GM12878 (cell line): ENCODE data around the gene TOR1B. TPM values are rescaled to one million over a fixed set of nuclear protein-coding genes. Genes with fewer than 3 reads are reported as not detected.

ENCODE experiments used
- ATAC-seq: fragments of 200-7000 bp; cut with Tn5 transposase; 3 replicates; pipeline ENCODE4 v1.9.1; 2020; ENCODE audit warnings: mild to moderate bottlenecking, moderate library complexity
- BruUV-seq: library from RNA; stranded (reverse); fragments of 400-500 nt; replicated peaks from 2 replicates; lab custom pipeline; 2021; lab: Mats Ljungman, UMichigan
- CTCF ChIA-PET: fragments of 300-600 bp; sonication (Branson Sonifier 250); formaldehyde crosslinking; extraction: SDS; loops from one replicate; lab custom pipeline; 2021; ENCODE audit warnings: inconsistent platforms; lab: Yijun Ruan, JAX
- POLR2A ChIA-PET: fragments of 350-600 bp; formaldehyde crosslinking; extraction: SDS; loops from one replicate; lab custom pipeline; 2021; ENCODE audit warnings: inconsistent platforms; lab: Charles Lee
- RAD21 ChIA-PET: fragments of 300-600 bp; sonication (Branson Sonifier 250); formaldehyde crosslinking; loops from one replicate; lab custom pipeline; 2023; ENCODE audit warnings: antibody characterized with exemption; ENCODE audit not compliant: unreplicated experiment; lab: Charles Lee
- SMC1A ChIA-PET: fragments of 300-600 bp; sonication (Branson Sonifier 250); formaldehyde crosslinking; loops from one replicate; lab custom pipeline; 2023; ENCODE audit not compliant: unreplicated experiment, uncharacterized antibody; lab: Charles Lee
- DNase-seq: peaks from one replicate; pipeline ENCODE4 v3.0.0-alpha.2; 2011; ENCODE audit warnings: low read depth, low spot score
- FAIRE-seq: peaks from 3 replicates; lab custom pipeline; 2011; peaks lifted over from hg19 to GRCh38; lab: Jason Lieb, UNC
- H2AFZ ChIP-seq: 2 replicates; pipeline ENCODE4 v1.6.0; 2011; ENCODE audit warnings: low read depth, low read length, control low read depth; ENCODE audit not compliant: control insufficient read depth
- H3K27ac ChIP-seq: 2 replicates; pipeline ENCODE4 v1.5.1; 2011; ENCODE audit warnings: control low read depth; ENCODE audit not compliant: control insufficient read depth, insufficient read depth
- H3K27me3 ChIP-seq, 2 experiments: replicated peaks in 1 of 2; 2 replicates each; pipeline versions ENCODE4 v1.6.0 to v1.6.1; 2011; ENCODE audit warnings: low read length in 1 of 2; ENCODE audit not compliant: control insufficient read depth in 2 of 2, insufficient read depth in 2 of 2
- H3K36me3 ChIP-seq, 2 experiments: 2 replicates each; pipeline ENCODE4 v1.5.1; 2011; ENCODE audit warnings: low read length in 1 of 2; ENCODE audit not compliant: control insufficient read depth in 2 of 2, insufficient read depth in 2 of 2
- H3K4me1 ChIP-seq: 2 replicates; pipeline ENCODE4 v1.6.1; 2011; ENCODE audit warnings: mild to moderate bottlenecking, low read length, moderate library complexity, mixed read lengths; ENCODE audit not compliant: control insufficient read depth, insufficient read depth
- H3K4me2 ChIP-seq: 2 replicates; pipeline ENCODE4 v1.6.0; 2011; ENCODE audit warnings: control low read depth; ENCODE audit not compliant: control insufficient read depth, insufficient read depth
- H3K4me3 ChIP-seq: fragments of 200-600 bp; sonication (generic); 2 replicates; pipeline ENCODE4 v1.5.1; 2016
- H3K79me2 ChIP-seq: 2 replicates; pipeline ENCODE4 v1.6.0; 2011; ENCODE audit warnings: low read length; ENCODE audit not compliant: control insufficient read depth, insufficient read depth
- H3K9ac ChIP-seq: 2 replicates; pipeline ENCODE4 v1.8.0; 2011; ENCODE audit warnings: low read length, control low read depth, mixed read lengths; ENCODE audit not compliant: control insufficient read depth, insufficient read depth
- H3K9me3 ChIP-seq: replicated peaks from 3 replicates; pipeline ENCODE4 v1.5.1; 2011; ENCODE audit warnings: mild to moderate bottlenecking, low read length; ENCODE audit not compliant: control insufficient read depth, insufficient read depth
- H4K20me1 ChIP-seq: 2 replicates; pipeline ENCODE4 v1.6.0; 2011; ENCODE audit not compliant: control insufficient read depth, insufficient read depth
- CBX3 ChIP-seq: fragments of 200-600 bp; sonication (generic); IDR thresholded peaks from 2 replicates; pipeline ENCODE4 v1.6.1; 2016; ENCODE audit warnings: low read depth, borderline replicate concordance
- GABPA ChIP-seq: IDR thresholded peaks from 2 replicates; pipeline ENCODE4 v1.6.1; 2014; ENCODE audit warnings: antibody characterized with exemption, low read depth, mild to moderate bottlenecking, inconsistent platforms
- MEF2B ChIP-seq: fragments of 450-650 bp; IDR thresholded peaks from 2 replicates; pipeline ENCODE4 v1.6.1; 2018; ENCODE audit warnings: mild to moderate bottlenecking, moderate library complexity; ENCODE audit not compliant: partially characterized antibody, poor library complexity, severe bottlenecking
- NFYA ChIP-seq: IDR thresholded peaks from 2 replicates; pipeline ENCODE4 v1.6.1; 2011; ENCODE audit warnings: low read depth, mild to moderate bottlenecking, low read length, improper control_type of control experiment, borderline replicate concordance
- NR2C2 ChIP-seq: IDR thresholded peaks from 2 replicates; pipeline ENCODE4 v1.6.1; 2011; ENCODE audit warnings: borderline replicate concordance, low read depth; ENCODE audit not compliant: control insufficient read depth, insufficient read length
- PAX5 ChIP-seq: IDR thresholded peaks from 2 replicates; pipeline ENCODE4 v1.6.1; 2011; ENCODE audit warnings: low read depth, low read length, borderline replicate concordance
- PAX8 ChIP-seq: fragments of 450-650 bp; IDR thresholded peaks from 2 replicates; pipeline ENCODE4 v1.6.1; 2017; ENCODE audit warnings: mild to moderate bottlenecking, moderate library complexity
- PML ChIP-seq: IDR thresholded peaks from 2 replicates; pipeline ENCODE4 v1.6.1; 2012; ENCODE audit warnings: low read length, inconsistent platforms
- POLR2AphosphoS5 ChIP-seq: IDR thresholded peaks from 2 replicates; pipeline ENCODE4 v1.6.1; 2011; ENCODE audit warnings: mild to moderate bottlenecking, low read length, inconsistent platforms
- RAD51 ChIP-seq: fragments of 450-650 bp; IDR thresholded peaks from 2 replicates; pipeline ENCODE4 v1.6.1; 2016; ENCODE audit warnings: moderate library complexity, mild to moderate bottlenecking, inconsistent platforms
- RB1 ChIP-seq: fragments of 450-650 bp; formaldehyde crosslinking; IDR thresholded peaks from 2 replicates; pipeline ENCODE4 v1.6.1; 2017; ENCODE audit warnings: mild to moderate bottlenecking, borderline replicate concordance
- REST ChIP-seq: IDR thresholded peaks from 2 replicates; pipeline ENCODE4 v1.6.1; 2012; ENCODE audit warnings: mild to moderate bottlenecking, low read depth, low read length
- SIX5 ChIP-seq: IDR thresholded peaks from 2 replicates; pipeline ENCODE4 v1.6.1; 2011; ENCODE audit warnings: mild to moderate bottlenecking, low read depth, low read length, moderate library complexity; ENCODE audit not compliant: severe bottlenecking
- TAF1 ChIP-seq: IDR thresholded peaks from 2 replicates; pipeline ENCODE4 v1.6.1; 2011; ENCODE audit warnings: mild to moderate bottlenecking, low read depth, low read length, borderline replicate concordance
- ZNF622 ChIP-seq: fragments of 450-650 bp; IDR thresholded peaks from 2 replicates; pipeline ENCODE4 v1.6.1; 2017; ENCODE audit warnings: mild to moderate bottlenecking, inconsistent platforms
- ZSCAN29 ChIP-seq: fragments of 450-650 bp; IDR thresholded peaks from 2 replicates; pipeline ENCODE4 v1.6.1; 2017; ENCODE audit warnings: mild to moderate bottlenecking, moderate library complexity
- WGBS: methylation state at CpG from one replicate; pipeline ENCODE4 v1.1.6; 2016; ENCODE audit warnings: low lambda C conversion rate; ENCODE audit not compliant: insufficient replicate concordance, insufficient coverage; ENCODE audit errors: missing lambda C conversion rate; 5-methylcytosine and 5-hydroxymethylcytosine counted together
- in situ Hi-C: fragments of 300-500 bp; cut with MboI; formaldehyde crosslinking; loops from 9 replicates; pipeline ENCODE4 v1.14.3; 2018; ENCODE audit warnings: mixed read lengths
- intact Hi-C: fragments of 100-400 bp; cut with micrococcal nuclease; formaldehyde crosslinking; loops from one replicate; pipeline ENCODE4 v1.14.2; 2022; ENCODE audit not compliant: unreplicated experiment
- polyA plus RNA-seq, 11 experiments: library from polyadenylated mRNA; depleted of rRNA in 4 of 11; unstranded in 6 of 11; stranded (reverse) in 5 of 11; fragments of >200 nt; fragmentation: Nextera tagmentation in 4 of 11; fragmentation: Illumina TruSeq in 1 of 11; extraction: Ambion mirVana in 4 of 11; extraction: Trizol in 1 of 11; gene quantifications; 1 replicate in 1 of 11; 2 replicates in 10 of 11; pipeline versions ENCODE4 v1.2.1 to v1.2.3, GENCODE V29; 2011 to 2016; ENCODE audit warnings: inconsistent platforms in 2 of 11, missing spikeins in 2 of 11, low read depth in 1 of 11
- total RNA-seq, 4 experiments: library from RNA; depleted of rRNA in 3 of 4; stranded (reverse); fragments of >200 nt in 3 of 4; fragmentation: Illumina TruSeq in 1 of 4; extraction: Trizol in 1 of 4; gene quantifications; 2 replicates each; pipeline versions ENCODE4 v1.2.1 to v1.2.3, GENCODE V29; 2013 to 2021

Gene TOR1B
- total and polyA plus RNA-seq, 10 of the 15 experiments (the other 5 are each of a cell fraction or from before 2014, with no cell fraction given) = 1.8 to 17.5 (median 9.9) TPM

GRCh38 chr9:129798973-129799372 is 4.0 kb upstream of the TOR1B start:
- ChIA-PET SMC1A (interaction anchor here (0.7 kb wide), 1 partner anchor 11 kb away, joined by 3 read pairs; no protein-coding TSS in a partner anchor), RAD21 (no interaction called here)
- no peak for DNase-seq
- no peak overlapping the region for H3K9ac ChIP-seq
- H4K20me1 ChIP-seq = no peaks in the 10 kb centered on the region
- TF ChIP-seq CBX3 (no peak), GABPA (no peak), POLR2AphosphoS5 (no peak), NR2C2 (no peak), RB1 (no peak), MEF2B (no peak)
- TF ChIP-seq, all 136 proteins: peak for 0
- intact Hi-C loops = no loop called here
- Histone ChIP-seq H3K4me2 (no peak overlapping the region), H3K9me3 (no peaks in the 10 kb centered on the region), H2AFZ (no peak overlapping the region), H3K4me3 (no peak overlapping the region), H3K4me1 (no peaks in the 10 kb centered on the region), H3K27ac (no peak overlapping the region), H3K79me2 (peaks cover 7% of the 10 kb centered on the region), H3K36me3 (no peaks in the 10 kb centered on the region), H3K27me3 (peaks cover 0 to 2% of the 10 kb centered on the region in 2 experiments; a peak in 1 of 4 replicates)
- in situ Hi-C loops = no loop called here
- 41% methylated on average over 6 of the region's 6 CpGs for WGBS
- ChIA-PET POLR2A (interaction anchor here (0.5 to 0.7 kb wide), 2 partner anchors 46 to 175 kb away, joined by 4 to 6 read pairs; no protein-coding TSS in a partner anchor), CTCF (no interaction called here)
- FAIRE-seq (no peak), ATAC-seq (no peak)
- BruUV-seq = no TSS peak

- DNase-seq (no peak), FAIRE-seq (no peak), ATAC-seq (no peak)
- in situ Hi-C loops (no loop called here), intact Hi-C loops (no loop called here)
- no peaks in the 10 kb centered on the region for H3K9me3 ChIP-seq
- ChIA-PET CTCF (no interaction called here), POLR2A (interaction anchor here (0.6 to 1.1 kb wide), 2 partner anchors 106 to 222 kb away, joined by 3 read pairs; no protein-coding TSS in a partner anchor), RAD21 (interaction anchor here (0.6 kb wide), 1 partner anchor 75 kb away, joined by 3 read pairs; no protein-coding TSS in a partner anchor), SMC1A (interaction anchor here (0.6 kb wide), 1 partner anchor 36 kb away, joined by 3 read pairs; no protein-coding TSS in a partner anchor)
- H3K79me2 ChIP-seq = peaks cover 12% of the 10 kb centered on the region
- H3K36me3 ChIP-seq = no peaks in the 10 kb centered on the region
- no peak overlapping the region for H3K9ac ChIP-seq
- H3K27ac ChIP-seq = no peak overlapping the region
- H3K27me3 ChIP-seq = no peaks in the 10 kb centered on the region
- H3K4me3 ChIP-seq = no peak overlapping the region
- H2AFZ ChIP-seq = no peak overlapping the region
- 0 out of 2 replicates have a peak, but pooled peaks cover 3% of the 10 kb centered on the region for H3K4me1 ChIP-seq
- 73% methylated on average over 17 of the region's 17 CpGs for WGBS
- no peak overlapping the region for H3K4me2 ChIP-seq
- no TSS peak for BruUV-seq
- no peaks in the 10 kb centered on the region for H4K20me1 ChIP-seq
- TF ChIP-seq ZNF622 (no peak), NFYA (no peak), PAX5 (no peak), TAF1 (no peak), RAD51 (no peak), PML (no peak), REST (no peak), ZSCAN29 (no peak), PAX8 (no peak), SIX5 (no peak)
These were observed 1.5 kb upstream of the TOR1B start for GRCh38 chr9:129801504-129801903.
